GM19043 (cell line): ENCODE measurements around the gene PLAC8L1.

Experiments
- ATAC-seq: cut with Tn5 transposase; IDR thresholded peaks from one replicate; pipeline ENCODE4 v1.9.1; 2021; ENCODE audit warnings: low read depth; ENCODE audit not compliant: unreplicated experiment

Gene PLAC8L1

DNA sequence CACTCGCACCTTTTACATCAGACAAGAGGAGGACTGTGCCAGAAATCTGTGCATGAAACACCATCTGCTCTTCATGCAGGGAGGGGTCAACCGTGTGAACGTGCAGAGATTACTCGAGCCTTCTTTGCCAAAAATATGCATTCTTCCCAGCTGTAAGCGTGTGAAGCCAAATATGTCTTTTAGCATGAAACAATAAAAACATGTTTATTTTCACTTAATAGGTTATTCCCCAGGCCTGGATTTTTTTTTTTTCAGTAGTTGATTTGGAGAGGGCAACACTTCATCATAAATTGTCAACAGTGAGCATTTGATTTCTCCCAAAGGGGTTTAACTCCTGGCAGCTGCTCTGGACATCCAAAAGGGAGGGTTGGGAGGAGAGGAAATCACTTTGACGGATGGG is 23.8 kb downstream of the PLAC8L1 start:
- ATAC-seq, result no peak

DNA sequence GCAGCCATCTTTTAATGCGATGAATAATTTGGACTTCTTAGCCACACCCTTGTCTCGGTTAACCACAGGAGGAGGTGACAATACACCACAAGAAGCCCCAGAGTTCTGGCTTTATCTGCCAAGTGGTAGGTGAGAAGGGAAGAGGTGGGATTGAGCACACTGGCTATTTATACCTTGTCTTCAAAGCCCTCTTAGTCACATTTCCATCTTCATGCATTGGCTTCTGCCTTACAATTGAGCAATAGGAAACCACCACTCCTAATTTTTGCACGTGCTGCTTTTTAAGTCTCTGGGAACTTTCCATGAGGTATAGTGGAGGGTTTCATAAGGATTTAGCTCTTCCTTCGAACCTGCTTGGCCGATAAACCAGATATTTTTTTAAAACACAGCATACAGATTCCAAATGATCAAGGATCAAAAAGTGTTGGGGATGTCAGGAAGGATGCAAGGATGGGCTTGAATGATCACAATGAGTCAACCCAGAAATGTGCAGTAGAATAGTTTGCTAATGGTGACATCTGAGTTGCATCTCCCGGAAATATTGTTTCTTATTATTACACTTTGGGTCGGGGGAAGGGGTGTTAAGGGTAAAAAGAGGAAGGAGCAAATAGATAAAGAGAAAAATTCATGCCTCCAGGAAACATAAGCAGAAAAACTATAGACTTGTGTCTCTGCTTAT is 25.5 kb downstream of the PLAC8L1 start:
- no peak for ATAC-seq

DNA sequence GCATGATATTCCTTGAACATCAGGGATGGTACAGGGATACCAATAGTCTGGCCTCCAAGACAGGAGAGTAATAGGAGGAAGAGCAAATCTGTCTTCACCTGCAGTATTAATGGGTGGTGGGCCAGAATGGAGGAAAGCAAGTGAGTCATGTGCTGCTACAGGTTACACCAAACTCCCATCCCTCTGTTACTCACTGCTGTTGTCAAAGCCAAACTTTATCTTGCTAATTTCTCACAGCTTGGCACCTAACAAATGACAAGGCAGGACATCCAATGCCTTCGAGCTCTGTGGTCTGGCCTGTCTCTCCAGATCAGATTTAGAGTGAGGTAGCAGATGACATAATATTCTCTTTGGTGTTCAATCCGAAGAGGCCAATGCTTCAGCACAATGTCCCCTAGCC is 26.8 kb downstream of the PLAC8L1 start:
- ATAC-seq, result no peak

DNA sequence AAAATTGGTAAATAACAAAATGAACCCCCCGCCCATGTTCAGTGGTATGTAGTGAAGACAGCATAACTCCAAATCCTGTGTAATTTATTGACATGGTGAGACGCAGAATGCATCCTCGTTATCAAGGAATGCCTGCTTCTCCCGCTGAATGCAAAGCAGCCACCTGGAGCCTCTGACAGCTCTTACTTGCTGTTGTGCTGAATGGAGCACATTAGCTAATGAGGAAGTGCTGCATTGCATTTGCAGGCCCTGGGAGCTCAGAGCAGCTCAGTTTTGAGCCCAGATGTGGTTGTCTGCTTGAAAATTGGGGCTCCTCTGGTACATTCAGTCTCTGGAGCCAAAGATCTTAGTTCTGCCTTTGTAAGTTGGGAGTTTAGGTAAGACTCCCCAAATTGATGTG is 28.9 kb downstream of the PLAC8L1 start:
- no peak for ATAC-seq

DNA sequence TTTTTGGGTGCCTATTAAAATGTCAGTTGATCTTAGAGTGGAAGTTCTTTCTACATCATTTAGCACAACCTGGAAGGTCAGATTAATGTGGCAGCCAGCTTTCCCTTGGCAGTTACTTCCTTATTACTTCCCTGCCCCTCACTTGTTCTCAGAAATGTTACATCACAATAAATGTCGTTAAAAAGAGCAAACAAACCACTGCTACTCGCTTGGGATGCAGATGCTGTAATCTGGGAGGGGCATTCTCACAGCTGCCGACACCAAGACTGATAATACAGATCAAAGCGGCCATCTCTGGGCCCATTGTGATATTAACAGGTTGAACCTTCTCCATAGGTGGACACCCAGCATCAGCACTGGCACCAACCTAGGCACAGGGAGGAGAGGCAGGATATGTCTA is 29.3 kb downstream of the PLAC8L1 start:
- ATAC-seq, result no peak

DNA sequence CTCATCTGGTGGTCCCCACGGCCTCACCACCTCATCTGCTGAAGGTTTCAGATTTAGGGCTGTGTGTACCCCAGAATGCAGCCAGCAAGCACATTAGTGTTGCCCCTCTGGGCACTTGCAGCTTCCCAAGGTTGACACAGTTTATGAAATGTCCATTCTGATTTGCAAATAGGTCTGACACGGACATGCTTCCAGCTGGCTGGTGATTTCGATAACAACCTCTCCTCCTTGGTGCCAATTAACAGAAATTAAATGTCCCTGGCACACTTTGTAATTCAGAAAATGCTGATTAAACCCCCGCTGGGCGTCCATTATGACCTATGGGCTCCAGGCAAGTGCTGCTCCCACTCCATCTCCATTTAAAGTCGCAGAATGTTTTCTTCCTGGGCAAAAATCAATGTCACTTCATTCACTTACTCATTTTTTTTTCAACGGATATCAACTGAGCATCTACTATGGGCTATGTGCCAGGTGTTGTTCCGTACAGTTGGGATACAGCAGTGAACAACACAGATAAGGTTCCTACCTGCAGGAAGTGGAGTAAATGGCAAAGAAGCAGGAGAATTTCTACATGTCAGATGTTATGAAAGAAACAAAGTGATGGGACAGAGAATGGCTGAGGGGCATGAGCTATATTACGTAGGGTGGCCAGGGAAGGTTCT is 32.0 kb downstream of the PLAC8L1 start:
- ATAC-seq, result no peak

DNA sequence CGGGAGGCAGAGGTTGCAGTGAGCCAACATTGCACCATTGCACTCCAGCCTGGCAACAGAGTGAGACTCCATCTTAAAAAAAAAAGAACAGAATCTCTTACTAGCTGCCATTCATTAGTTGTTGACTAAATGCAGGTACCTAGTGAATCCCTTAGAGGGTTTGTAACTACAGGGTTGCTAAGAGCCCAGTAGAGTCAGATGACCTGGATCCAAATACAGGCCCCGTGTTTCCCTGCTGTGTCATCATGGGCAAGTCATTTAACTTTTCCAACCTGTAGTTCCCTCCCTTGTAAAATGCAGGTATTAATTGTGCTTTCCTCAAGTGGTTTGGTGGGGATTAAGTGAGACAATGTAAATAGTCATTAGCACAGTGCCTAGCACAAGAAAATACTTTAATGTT is 32.8 kb downstream of the PLAC8L1 start:
- no peak for ATAC-seq

DNA sequence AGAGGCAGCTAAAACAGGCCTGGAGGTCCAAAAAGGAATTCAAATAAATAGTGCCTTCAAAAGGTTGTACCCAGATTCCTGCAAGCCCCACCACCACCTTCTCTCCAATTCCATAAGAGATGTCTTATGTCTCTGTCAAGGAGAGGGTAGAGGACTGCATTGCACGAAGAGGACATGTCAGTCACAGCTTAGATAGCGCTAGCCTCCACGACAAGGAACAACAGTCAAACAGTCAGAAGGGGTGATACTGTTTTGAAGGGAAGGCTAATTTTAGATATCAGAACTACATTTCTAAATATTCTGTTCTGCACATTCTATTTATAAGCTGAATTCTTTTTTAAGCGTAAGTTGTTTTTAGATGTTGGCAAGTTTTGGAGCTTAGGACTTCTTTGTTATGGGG is 34.2 kb downstream of the PLAC8L1 start:
- ATAC-seq, result no peak

DNA sequence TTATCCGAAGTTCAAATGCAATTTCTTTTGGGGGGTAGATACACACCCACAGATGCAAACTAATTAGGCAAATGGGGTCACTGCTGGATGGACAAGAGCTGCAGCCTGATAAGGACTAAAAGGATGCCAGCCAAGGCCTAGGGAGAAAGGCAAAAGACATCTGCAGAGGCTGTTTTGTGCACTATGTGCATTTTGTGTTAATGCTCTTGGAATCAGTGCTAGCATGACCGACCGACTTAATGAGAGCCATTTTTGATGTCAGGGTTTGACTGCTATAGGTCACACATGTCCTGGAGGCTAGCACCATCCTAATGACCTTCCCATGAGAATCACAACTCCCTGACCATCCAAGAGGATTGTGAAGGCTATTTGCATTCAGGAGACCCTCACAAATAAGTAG is 34.6 kb downstream of the PLAC8L1 start:
- no peak for ATAC-seq

DNA sequence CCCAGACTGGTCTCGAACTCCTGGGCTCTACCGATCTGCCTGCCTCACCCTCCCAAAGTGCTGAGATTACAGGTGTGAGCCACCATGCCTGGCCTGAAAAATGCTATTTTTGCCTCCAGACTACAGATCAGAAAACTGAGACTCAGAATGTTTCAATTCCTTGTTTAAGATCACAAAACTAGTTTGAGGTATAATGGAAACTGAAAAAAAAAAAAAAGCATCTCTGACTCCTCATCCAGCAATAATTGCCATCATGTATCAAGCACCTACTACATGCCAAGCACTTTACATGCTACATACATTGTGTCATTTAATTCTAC is 35.6 kb downstream of the PLAC8L1 start:
- peak; percentile 41 for ATAC-seq

DNA sequence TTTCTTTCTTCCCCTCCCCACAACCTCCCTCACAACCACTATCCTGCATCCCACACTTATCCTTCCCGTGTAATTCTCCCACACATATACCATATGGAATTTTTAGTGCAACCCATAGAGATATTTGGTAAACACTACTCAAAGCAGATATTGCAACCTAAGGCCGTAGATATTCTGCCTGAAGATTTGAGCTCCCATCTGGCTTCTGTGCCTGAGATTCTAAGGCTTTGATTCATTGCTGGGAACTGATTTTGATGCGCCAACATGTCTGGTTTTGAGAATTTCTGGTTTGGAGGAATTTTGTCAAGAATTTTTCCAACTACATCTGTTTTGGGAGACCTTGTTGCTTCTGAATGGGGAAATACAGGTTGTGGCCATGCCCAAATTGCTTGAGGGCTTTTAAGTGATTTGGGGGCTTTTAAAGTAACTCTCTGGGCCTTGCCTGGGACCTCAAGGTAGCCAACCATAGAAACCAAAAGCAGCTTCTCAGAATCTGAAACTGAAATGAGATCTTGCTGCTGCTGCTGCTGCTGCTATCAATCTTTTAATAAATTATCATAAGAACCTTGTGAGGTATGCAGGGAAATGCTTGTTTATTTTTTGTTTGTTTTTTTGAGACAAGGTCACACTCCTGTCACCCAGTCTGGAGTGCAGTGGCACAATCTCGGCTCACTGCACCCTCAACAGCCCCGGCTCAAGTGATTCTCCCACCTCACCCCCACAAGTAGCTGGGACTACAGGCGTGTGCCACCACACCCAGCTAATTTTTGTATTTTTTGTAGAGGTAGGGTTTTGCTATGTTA is 36.2 kb downstream of the PLAC8L1 start:
- ATAC-seq, result peak; percentile 48

DNA sequence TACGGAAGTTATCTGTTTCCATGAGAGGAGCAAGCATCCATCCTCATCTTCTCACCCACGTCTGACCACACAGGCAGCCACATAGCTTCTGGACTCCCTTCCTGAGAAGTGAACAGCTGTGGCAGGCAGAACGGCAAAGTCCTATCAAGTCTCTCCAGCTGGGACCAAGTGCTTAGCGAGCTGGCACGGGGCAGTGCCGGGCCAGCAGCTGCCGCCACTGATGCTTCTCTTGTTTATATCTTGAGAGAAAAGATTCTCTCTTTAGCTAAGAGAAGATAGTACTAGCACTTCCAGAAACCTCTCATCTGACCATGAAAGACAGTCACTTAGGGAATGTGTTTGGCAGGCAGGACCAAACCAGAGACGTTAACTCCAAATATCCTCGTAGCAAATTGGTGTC is 37.2 kb downstream of the PLAC8L1 start:
- no peak for ATAC-seq

DNA sequence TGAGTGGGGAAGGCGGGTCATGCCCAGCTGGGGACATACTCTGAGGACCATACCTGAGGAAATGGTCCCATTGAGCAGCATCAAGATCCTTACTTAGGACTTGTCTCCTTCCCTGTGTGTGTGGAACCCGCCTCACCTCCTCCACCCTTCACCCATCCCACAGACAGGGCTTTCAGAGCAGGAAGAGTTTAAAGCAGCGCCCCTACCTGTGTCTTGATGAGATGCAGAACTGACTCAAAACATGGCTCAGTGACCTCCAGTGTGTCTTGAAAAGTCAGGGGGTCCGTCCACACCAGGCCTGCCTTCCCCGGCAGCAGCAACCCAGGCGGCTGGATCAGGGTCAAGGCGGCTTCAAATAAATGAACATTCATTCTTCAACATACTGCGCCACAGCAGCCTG is 38.4 kb downstream of the PLAC8L1 start:
- ATAC-seq, result no peak

DNA sequence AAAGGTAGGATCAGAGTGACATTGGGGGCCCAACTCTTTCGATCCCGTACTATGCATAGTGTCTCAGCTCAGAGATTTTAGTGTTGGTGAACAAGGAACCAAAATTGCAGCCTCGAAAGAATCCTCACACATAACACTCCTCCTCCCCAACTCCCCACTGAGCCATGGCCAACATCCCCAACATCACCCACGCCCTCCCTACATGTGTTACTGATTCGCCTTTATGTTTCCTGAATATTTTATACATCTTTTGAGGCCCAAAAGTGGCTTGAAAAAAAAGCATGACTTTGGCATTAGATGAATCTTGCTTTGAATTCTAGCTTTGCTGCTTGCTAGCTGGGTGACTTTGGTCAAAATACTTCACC is 45.2 kb downstream of the PLAC8L1 start:
- no peak for ATAC-seq

DNA sequence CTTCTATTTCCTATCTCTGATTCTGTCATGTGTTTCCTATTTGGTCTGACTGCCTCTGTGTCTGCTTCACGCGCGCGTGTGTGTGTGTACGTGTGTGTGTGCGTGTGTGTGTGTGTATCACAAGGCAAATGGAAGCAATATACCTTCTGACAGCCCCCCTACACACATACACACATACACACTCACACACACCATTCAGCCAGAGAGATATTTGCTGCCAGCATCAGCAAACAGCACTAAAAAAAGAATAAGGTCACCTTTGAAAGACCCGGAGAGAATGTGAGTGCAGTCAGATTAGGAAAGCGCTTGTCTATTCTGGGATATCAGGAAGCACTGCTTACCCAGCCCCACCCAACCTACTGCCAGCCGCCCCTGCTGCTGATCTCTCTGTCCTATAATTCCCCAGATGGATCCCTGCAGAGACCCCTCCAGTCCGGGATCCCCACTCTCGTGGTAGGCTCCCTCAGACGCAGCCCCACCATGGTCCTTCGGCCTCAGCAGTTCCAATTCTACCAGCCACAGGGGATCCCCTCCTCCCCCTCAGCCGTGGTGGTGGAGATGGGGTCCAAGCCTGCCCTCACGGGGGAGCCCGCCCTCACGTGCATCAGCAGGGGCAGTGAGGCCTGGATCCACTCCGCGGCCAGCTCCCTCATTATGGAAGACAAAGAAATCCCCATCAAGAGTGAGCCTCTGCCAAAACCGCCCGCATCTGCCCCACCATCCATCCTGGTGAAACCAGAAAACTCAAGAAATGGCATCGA is 45.7 kb downstream of the PLAC8L1 start:
- ATAC-seq, result no peak

DNA sequence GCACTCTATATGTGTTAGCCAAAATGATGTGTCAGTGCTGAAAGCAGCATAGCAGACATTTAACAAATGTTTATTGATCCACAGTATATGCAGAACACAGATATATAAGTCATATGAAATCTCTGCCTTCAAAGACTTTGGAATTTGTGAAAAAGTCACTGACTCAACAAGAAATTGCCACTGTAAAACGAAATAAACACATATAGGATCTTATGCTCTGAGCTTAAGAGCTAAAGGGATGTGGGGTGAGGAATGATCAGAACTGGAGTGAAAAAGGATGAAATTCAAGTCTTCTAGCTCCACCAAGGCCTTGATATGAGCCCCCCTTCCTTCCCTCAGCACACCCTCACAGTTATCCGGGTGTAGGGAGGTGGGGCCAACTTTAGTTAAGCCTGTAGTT is 49.9 kb downstream of the PLAC8L1 start:
- no peak for ATAC-seq

DNA sequence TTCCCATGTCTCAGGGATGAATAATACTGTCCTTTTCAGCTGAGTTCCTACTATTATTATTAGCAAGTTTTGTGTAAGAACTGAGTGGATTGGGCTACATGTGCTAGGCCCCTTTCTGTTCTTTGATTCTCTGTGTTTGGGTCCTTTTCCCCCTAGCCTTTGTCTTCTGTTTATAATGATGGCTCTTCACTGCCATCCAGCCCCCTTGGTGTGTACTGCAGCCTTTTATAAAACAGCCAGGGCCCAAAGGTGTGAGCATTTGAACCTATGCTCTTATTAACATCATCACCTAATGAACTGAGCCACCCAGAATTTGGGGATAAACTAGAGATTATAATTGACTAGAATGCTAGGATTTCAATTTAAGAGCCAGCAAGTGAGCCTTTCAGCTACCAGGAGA is 52.6 kb downstream of the PLAC8L1 start:
- no peak for ATAC-seq

DNA sequence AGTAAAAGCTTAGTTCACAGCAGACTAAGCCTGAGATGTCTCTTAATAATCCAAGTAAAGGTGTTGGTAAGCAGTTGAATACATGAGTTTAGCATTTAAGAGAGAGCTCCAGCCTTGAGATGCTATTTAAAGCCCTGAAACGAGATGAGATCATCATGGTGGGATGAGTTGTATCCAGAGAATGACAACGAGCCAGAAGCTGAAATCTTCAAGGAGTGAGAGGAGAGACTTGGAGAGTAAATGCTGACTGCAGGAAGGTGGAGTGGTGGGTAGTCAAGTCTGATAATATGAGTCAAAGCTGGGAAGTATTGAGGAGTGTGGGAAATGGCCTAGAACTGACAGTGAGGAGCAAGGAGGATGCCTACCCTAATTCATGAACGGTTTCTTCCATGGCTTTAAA is 53.7 kb downstream of the PLAC8L1 start:
- no peak for ATAC-seq

DNA sequence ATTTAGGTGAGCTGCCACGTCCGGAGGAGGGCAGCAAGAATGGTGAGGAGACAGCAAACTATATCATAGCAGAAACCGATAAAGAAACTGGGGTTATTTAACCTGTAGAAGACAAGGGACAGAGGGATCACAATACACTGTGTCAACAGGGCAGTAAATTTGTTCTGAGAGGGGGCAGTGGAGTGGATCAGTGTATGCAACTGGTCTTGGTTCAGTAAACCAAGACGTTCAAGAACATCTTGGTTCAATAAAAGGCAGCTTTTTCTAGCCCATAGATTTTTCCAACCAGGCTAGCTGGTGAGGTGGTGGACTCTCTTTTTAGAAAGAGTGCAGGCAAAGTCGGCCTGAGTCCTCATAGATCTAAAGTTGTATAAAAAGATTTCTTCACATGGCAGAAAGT is 55.3 kb downstream of the PLAC8L1 start:
- ATAC-seq, result no peak

DNA sequence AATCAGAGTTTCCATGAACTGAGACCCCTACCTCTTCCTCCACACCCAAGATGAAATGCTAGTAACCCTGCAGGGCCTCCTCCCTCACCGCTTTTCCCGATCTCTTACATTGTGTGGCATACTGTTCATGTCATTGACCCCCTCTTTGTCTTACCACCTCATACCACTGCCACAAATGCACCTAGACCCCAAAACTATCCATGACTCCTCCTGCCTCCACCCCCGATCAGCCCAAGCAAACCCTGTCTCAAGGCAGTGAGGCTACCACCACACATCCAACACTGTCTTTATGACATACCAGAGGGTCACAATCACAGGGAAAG is 55.7 kb downstream of the PLAC8L1 start:
- no peak for ATAC-seq

DNA sequence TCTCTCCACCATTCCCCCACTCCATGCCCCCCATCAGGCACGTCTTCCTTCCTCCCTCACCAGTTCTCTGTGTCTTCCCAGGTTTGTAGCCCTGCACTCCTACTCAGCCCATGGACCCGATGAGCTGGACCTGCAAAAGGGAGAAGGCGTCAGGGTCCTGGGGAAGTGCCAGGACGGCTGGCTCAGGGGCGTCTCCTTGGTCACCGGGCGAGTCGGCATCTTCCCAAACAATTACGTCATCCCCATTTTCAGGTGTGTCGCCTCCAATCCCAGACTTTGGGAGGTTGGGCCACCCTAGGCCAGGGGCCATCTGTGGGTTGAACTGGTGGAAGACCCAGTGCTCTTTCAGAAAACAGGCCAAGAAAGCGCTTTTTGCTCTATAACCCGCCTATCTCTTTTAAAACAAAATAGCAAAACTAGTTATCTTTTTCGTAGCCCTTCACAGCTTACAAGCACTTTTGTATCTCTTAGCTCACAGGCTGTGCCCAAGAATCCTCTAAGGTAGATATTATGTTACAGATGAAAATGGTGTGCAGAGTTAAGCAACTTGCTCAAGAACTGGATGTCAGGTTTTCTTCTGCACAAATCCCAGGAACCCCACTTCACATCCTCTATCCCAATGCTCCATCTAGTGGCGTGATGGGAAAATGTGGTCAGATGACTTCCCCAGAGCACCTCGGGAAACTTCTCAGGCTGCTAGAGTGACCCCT is 56.2 kb downstream of the PLAC8L1 start:
- ATAC-seq, result no peak
